T-helper 1 cell treated with Interleukin-12 subunit alpha and Interleukin-12 subunit beta and Interleukin-4 antibody, amounts not matched to agents 30 ng/mL and 1 ng/mL, for 36 hours (primary cell): Measurements from ENCODE around the gene THAP7. TPM values are rescaled to one million over a fixed set of nuclear protein-coding genes. Genes with fewer than 3 reads are reported as not detected.

Source experiments
- intact Hi-C: fragments of 100-400 bp; cut with micrococcal nuclease; formaldehyde crosslinking; loops from one replicate; pipeline ENCODE4 v1.15.1; 2024
- total RNA-seq: library from RNA; stranded (reverse); gene quantifications from 2 replicates; pipeline ENCODE4 v1.2.3, GENCODE V29; 2022

THAP7 gene
- total RNA-seq, 1 donor from 2014 or later: 28.1 TPM

DNA sequence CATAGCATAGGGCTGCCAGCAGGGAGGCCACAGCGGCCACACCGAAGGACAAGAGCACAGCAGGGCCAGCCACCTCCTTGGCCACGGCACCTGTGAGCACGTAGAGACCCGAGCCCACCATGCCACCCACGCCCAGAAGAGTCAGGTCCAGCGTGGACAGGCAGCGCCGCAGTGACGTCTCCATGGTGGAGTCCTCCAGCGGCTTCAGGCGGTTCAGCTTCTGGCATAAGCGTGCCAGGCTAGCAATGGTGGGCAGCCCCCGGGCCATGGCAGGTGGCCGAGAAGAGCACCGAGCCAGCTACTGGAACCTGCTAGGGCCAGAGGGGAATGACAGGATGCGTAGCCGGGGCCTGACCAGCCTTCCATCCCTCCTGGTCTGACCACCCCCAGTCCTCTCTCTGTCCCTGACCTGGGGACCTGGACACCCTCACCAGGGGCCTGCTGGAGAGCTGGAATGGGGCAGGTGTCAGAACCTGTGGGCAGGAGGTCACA, 29.7 kb upstream of the THAP7 start:
- intact Hi-C loops: no loop called here

GRCh38 chr22:21030621-21031544, 29.0 kb upstream of the THAP7 start:
- intact Hi-C loops: no loop called here

GRCh38 chr22:21030032-21030431, 28.1 kb upstream of the THAP7 start:
- intact Hi-C loops: no loop called here

DNA sequence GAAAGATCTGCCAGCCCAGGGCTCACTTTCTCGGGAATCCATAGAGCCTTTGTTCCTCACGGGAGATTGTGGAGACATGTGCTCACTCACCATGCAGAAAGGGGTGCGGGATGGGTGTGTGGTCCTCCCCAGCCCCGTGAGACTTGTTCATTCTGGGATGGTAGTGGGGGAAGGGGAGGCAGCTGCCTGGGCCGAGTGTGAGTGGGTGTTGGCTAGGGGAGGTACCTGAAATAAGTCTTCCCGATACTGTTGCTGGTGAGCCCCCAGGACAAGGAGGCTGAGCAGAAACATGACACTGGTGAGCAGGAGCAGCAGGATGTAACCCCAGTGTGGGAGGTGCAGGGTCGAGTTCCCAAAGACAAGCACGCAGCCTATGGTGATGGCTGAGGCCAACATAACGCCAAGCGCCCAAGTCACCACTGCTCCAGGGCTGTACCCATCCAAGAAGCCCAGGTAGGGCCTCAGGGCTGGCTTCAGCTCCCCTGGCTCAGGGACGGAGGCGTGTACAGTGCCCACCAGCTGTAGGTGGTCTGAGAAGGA, 27.6 kb upstream of the THAP7 start:
- intact Hi-C loops: no loop called here

DNA sequence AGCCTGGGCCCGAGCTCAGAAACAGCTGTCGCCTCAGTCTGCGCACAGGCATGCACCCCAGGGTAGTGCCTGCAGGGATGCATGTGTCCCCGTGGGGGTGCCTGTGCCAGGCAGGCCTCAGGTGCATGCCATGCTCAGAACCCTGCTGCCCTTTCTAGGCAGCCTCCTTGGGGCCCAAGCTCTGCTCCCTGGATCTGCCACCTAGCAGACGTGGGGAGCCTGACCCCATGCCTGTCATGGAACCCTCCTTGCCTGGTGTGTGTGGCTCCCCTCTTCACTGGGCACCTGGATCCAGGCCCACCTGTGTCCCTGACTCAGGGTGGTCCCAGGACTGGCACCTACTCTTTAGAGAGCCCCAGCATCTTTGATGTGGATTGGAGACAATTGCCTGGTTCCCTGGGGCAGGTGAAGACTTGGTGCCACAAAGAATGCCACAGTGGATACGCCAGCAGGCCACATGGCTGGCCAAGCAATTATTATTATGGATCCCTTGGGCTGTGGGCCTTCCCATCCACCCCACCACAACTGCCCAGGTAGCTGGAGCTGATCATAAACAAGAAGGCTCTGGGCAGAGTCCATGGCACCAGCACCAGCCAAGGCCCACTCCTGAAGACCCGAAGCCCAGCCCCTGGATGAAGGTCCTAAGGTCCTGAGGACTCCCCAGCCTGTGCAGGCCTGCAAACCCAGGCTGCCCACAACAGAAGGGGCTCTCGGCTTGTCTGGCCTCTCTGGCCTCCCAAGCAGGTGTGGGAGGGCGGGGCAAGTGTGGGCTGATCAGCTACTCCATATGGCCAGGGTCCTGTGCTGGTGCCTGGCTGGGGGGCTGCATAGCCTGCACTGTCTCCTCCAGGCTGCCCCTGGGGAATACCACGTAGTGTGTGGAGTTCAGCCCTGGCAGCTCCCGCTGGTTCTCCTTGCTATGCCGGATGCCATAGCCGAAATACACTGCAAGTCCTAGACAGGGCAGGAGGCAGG, 26.6 kb upstream of the THAP7 start:
- intact Hi-C loops: no loop called here

GRCh38 chr22:21026783-21027692, 25.1 kb upstream of the THAP7 start:
- intact Hi-C loops: no loop called here

DNA sequence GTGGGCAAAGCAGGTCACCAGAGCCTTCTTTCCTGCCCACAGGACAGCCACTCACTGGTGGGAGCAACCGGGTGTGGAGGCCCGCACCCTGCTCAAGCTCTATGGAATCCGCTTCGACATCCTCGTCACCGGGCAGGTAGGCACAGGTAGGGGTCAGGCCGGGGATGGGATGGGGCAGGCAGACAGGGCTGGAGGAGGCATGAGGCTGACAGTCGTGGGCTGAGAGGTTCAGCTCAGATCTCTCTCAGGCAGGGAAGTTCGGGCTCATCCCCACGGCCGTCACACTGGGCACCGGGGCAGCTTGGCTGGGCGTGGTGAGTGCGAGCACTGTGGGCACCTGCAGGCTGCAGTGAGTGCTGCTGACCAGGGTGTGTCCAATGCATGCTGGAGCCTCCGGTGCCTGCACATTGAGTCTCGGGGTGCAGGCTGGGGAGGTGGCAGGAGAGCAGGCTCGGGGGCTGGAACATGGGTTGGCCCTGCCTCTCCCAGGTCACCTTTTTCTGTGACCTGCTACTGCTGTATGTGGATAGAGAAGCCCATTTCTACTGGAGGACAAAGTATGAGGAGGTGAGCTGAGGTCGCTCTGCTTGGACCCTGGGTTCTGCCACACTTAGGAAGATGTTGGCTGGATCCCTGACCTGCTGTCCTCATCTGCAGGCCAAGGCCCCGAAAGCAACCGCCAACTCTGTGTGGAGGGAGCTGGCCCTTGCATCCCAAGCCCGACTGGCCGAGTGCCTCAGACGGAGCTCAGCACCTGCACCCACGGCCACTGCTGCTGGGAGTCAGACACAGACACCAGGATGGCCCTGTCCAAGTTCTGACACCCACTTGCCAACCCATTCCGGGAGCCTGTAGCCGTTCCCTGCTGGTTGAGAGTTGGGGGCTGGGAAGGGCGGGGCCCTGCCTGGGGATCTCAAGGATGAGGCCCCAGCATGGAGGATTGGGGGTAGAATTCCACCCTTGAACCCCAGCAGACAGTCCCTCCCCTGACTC, 24.1 kb upstream of the THAP7 start:
- intact Hi-C loops: no loop called here

GRCh38 chr22:21025266-21025665, 23.3 kb upstream of the THAP7 start:
- intact Hi-C loops: no loop called here

DNA sequence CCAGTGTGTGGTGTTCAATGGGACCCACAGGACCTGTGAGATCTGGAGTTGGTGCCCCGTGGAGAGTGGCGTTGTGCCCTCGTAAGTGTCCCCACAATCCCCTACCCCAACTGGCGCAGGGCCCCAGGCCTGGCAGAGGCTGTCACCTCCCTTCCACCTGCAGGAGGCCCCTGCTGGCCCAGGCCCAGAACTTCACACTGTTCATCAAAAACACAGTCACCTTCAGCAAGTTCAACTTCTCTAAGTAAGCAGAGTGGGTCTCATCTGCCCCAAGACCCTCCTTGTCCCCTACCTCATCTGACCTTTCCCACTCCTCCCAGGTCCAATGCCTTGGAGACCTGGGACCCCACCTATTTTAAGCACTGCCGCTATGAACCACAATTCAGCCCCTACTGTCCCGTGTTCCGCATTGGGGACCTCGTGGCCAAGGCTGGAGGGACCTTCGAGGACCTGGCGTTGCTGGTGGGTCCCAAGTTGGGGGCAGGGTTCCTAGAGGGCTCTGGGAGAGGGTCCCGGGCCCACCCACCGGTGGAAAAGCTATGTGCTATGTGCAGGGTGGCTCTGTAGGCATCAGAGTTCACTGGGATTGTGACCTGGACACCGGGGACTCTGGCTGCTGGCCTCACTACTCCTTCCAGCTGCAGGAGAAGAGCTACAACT, 21.2 kb upstream of the THAP7 start:
- intact Hi-C loops: no loop called here

DNA sequence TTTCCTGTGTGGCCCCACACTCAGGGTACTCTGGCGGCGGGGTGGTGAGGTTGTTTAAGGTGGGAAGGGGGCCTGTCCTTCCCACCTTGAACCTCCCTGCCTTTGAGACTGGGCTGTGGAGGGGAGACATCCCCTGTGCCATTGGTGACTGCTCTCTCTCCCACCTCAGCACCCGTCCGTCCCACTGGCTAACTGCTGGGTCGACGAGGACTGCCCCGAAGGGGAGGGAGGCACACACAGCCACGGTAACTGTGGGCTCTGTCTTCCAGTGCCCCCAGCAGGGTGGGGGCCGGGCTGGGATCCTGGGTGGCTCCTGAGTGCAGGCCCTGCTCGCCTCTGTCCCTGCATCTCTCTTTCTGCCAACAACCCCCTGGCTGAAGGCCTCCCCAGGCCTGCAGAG, 20.6 kb upstream of the THAP7 start:
- intact Hi-C loops: no loop called here

DNA sequence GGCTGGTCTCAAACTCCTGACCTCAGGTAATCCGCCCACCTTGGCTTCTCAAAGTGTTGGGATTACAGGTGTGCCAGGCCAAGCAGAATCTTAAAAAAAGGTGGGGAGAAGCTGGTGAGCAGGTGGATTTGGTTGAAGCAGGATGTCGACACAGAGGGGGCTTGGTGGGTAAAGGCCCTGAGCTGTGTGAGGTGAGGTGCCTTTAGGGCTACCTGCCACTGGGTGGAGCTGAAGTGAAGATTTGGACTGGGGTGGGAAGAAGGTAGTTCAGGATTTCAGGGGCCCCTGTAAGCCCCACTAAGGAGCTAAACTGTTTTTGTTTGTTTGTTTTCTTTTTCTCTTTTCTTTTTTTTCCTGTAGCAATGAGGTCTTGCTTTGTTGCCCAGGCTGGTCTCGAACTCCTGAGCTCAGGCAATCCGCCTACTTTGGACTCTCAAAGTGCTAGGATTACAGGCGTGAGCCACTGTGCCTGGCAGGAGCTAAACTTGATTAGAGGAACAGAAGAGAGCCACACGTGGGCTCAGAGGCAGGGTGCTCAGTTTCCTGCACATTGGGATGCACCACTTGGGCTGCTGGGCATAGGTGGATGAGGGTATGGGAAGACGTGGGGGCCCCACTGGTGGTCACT, 19.0 kb upstream of the THAP7 start:
- intact Hi-C loops: loop anchor here (2.0 kb wide), 1 partner anchor 18 kb away; the partner anchor contains the start of gene THAP7

GRCh38 chr22:21018314-21018713, 16.4 kb upstream of the THAP7 start:
- intact Hi-C loops: loop anchor here (10.0 kb wide), 1 partner anchor 54 kb away; the partner anchor contains the start of gene AIFM3

- intact Hi-C loops: loop anchor here (10.0 kb wide), 1 partner anchor 52 kb away; the partner anchor contains the start of gene AIFM3
Measured at GRCh38 chr22:21016644-21017420, 14.9 kb upstream of the THAP7 start.

DNA sequence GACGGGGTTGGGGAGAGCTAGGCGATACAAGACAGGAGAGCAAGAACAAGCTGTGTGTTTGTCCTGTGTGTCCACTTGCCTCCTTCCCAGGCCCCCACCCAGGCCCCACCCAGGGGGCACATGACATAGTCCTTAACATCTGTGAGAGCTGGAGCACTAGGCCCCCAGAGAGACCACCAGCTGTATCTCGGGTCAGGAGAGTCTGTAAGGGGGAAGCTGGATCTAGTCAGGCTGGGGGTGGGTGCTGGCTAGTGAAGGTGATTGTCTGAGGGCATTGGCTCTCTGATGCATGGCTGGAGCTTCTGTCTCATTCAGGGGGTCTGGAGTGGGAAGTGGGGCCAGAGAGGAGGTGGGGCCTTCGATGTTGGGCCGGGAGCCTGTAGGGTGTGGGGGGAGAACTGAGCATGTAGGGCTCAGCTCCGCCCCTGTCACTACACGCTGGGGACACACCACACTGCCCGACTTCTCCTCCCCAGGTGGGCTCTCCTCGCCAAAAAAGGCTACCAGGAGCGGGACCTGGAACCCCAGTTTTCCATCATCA, 13.6 kb upstream of the THAP7 start:
- intact Hi-C loops: loop anchor here (10.0 kb wide), 1 partner anchor 51 kb away; the partner anchor contains the start of gene AIFM3

DNA sequence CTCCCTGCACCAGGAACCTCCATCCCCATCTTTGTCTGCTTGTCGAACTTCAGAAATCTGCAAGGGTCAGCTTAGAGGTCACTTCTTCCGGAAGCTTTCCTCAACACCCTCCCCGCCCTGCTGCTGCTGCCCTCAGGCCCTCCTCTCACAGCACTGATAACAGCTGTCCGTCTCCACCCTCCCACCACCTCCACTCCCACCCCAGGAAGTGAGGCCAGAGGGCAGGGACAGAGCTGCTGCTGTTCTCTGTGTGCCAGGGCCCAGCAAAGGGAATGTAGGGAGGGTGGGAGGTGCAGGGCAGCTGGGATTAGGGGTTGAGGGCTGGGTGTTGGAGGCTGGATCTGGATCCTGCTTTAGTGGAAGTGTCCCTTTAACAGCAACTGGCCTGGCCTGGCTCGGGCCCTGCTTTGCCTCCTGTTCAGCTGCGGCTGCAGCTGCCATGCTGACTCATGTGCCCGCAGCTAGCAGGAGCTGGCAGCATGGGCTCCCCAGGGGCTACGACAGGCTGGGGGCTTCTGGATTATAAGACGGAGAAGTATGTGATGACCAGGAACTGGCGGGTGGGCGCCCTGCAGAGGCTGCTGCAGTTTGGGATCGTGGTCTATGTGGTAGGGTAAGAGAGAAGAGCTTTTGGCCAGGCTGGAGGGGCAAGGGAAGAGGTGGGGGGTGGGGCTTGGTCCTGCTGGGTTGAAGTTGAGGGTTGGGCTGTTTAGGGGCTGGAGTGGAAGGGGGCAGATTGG, 13.0 kb upstream of the THAP7 start, which contains the start of gene P2RX6:
Gene P2RX6, plus strand, starts transcription at position 440 of the 740 bp plus-strand sequence. Its CDS starts 10 bp downstream, at position 450.
- intact Hi-C loops: loop anchor here (1.0 to 10.0 kb wide), 3 partner anchors 13 to 50 kb away; partner anchors contain the start of genes AIFM3, LZTR1 and THAP7
